HG03575 (cell line): ENCODE results near the gene AGK.

Experiments
- ATAC-seq: cut with Tn5 transposase; IDR thresholded peaks from one replicate; pipeline ENCODE4 v1.9.1; 2021; ENCODE audit not compliant: unreplicated experiment, insufficient number of reproducible peaks, low FRiP score; ENCODE audit errors: extremely low read depth

AGK gene

GRCh38 chr7:141551094-141551781, at the start of gene AGK:
AGK (plus strand) TSS chr7:141551410; CDS start chr7:141555467, 4,057 bp downstream.
- peak; percentile 59 for ATAC-seq

GRCh38 chr7:141501451-141501850, 49.8 kb upstream of the AGK start:
- no peak for ATAC-seq

- no peak for ATAC-seq
These were observed 39.9 kb upstream of the AGK start for GRCh38 chr7:141511316-141511675.

- ATAC-seq = no peak
These were observed 39.4 kb upstream of the AGK start for GRCh38 chr7:141511676-141512396.

- no peak for ATAC-seq
These were observed 38.6 kb upstream of the AGK start for GRCh38 chr7:141512597-141512996.

- no peak for ATAC-seq
These were observed 37.5 kb upstream of the AGK start for GRCh38 chr7:141513720-141514119.

- ATAC-seq = no peak
These were observed 35.3 kb upstream of the AGK start for GRCh38 chr7:141515941-141516340.

GRCh38 chr7:141519623-141520022, 31.6 kb upstream of the AGK start:
- no peak for ATAC-seq

GRCh38 chr7:141522657-141523342, 28.4 kb upstream of the AGK start:
- no peak for ATAC-seq

GRCh38 chr7:141525973-141526514, 25.2 kb upstream of the AGK start:
- no peak for ATAC-seq

GRCh38 chr7:141527076-141527475, 24.1 kb upstream of the AGK start:
- ATAC-seq = no peak

GRCh38 chr7:141528399-141528798, 22.8 kb upstream of the AGK start:
- ATAC-seq = no peak

- ATAC-seq = no peak
These were observed 17.9 kb upstream of the AGK start for GRCh38 chr7:141533149-141533949.

GRCh38 chr7:141534757-141535737, 16.2 kb upstream of the AGK start:
- ATAC-seq = no peak

GRCh38 chr7:141537906-141538305, 13.3 kb upstream of the AGK start:
- ATAC-seq = no peak

- no peak for ATAC-seq
These were observed 9.8 kb upstream of the AGK start for GRCh38 chr7:141541375-141541774.

- ATAC-seq = no peak
These were observed 6.4 kb upstream of the AGK start for GRCh38 chr7:141544831-141545230.

GRCh38 chr7:141549582-141549981, 1.6 kb upstream of the AGK start:
- no peak for ATAC-seq
